HL-60/S4 (cell line): Measurements from ENCODE around the gene ARMC8.

ENCODE experiments used
- in situ Hi-C: fragments of 300-500 bp; cut with MboI; formaldehyde crosslinking; loops from 2 replicates; pipeline ENCODE4 v1.14.3; 2022; ENCODE audit warnings: low sequenced_read_pairs

ARMC8 gene

GRCh38 chr3:138300647-138301046 lies 113.5 kb downstream of the ARMC8 start:
- in situ Hi-C loops, result no loop called here

- in situ Hi-C loops, result no loop called here
Observed at GRCh38 chr3:138303474-138303873, 116.4 kb downstream of the ARMC8 start.

DNA sequence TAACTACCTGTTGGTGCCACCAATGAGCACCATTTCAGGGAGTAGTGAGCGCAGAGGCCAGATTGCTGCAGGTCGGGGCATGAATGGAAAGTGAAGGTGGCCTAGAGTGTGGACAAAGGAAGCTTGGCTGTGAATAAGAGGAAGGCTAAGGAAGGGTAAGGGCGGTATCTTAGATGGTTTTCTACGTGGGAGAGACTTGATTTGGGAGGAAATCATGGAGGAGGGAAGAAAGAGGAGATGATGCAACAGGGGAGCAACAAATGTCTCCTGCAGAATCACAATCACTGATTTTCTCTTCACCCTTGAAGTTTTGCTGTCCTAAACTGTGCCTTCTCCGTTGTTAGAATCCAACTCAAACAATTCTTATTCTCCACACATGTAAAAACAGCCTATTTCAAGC lies 120.8 kb downstream of the ARMC8 start:
- in situ Hi-C loops, result no loop called here

GRCh38 chr3:138308783-138309182 lies 121.7 kb downstream of the ARMC8 start:
- in situ Hi-C loops, result no loop called here

DNA sequence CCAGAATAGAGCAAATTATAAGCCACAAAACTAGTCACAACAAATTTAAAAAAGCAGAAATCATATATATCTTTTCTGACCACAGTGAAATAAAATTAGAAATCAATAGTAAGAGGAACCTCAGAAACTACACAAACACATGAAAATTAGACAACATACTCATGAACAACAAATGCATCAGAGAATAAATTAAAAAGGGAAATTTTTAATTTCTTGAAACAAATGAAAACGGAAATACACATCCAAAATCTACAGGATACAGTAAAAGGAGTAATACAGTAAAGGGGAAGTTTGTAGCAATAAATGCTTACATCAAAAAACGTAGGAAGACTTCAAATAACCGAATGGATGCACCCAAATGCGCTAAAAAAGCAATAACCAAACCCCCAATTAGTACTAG lies 123.4 kb downstream of the ARMC8 start:
- in situ Hi-C loops, result no loop called here

GRCh38 chr3:138314751-138315150 lies 127.7 kb downstream of the ARMC8 start:
- in situ Hi-C loops, result no loop called here

DNA sequence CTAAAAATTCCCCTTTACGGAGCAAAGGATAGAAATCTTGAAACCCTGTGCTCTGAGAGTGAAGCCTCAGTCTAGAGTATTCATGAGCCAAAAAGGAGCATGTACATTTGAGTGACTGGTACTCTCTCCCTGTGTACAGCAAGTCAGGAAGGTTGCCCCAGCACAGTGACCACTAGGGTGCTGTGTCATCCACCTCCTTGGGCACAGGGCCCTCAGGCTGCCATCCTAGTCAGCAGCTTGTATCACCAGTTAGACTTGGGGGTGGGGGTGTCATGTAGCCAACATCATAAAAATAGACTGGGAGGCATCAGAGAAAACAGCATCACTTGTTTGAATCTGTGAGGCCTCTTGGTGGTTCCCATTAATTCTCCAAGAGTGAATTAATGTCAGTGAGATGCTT lies 130.6 kb downstream of the ARMC8 start:
- in situ Hi-C loops, result no loop called here

DNA sequence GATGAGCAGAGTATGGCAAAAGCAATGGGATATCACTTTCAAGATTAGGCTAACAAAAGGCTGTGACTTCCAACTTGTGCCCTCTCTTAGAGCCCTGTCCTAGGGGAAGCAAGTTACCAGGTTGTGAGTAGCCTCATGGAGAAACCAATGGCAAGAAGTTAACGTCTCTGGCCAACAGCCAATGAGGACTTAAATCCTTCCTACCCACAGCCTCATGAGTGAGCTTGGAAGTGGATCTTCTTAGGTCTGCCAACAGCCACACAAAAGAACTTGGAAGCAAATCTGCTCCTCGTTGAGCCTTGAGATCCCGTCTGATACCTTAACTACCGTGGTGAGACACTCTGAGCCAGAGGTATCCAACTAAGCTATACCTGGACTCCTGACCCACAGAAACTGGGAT lies 136.9 kb downstream of the ARMC8 start:
- in situ Hi-C loops, result no loop called here

GRCh38 chr3:138325990-138326389 lies 138.9 kb downstream of the ARMC8 start:
- in situ Hi-C loops, result no loop called here

DNA sequence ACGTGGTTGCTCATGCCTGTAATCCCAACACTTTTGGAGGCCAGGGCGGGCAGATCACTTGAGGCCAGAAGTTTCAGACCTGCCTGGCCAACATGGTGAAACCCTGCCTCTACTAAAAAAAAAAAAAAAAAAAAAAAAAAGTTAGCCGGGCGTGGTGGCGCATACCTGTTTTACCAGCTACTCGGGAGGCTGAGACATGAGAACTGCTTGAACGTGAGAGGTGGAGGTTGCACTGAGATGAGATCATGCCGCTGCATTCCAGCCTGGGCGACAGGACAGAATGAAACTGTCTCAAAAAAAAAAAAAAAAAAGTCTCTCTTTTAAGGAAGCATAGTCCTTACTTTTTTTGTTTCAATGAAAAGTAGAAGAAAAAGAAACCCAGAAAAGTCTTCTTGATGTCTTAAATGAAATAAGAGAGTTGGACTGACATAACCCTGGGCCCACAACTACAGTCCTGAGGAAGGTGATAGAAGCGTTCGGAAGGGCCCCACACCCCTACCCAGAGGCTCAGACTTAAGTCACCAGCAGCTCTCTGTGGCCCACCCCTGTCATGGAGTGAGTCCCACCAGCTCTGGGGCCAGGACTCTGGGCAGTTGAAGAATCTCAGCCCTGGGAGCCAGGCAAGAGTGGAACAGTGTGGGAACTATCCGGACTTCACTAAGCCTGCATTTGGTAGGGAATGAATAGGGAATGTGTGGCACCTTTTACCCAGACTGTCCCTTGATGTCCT lies 139.9 kb downstream of the ARMC8 start:
- in situ Hi-C loops, result no loop called here

DNA sequence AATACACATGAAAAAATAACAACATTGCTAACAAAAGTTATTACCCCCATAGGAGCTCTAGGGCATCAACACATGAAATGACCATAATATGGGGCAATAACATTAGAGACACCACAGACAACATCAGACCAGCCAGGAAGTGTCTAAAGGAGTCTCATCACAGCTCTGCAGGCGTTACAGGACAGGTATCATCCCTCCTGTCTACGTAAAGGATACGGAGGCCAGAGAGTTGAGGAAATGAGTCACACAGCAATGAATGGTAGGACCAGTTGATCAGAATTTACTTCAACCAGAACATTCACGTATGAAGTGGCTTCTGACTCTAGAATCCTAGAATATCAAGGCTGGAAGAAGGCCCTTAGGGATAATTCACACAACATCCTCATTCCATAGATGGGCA lies 140.7 kb downstream of the ARMC8 start:
- in situ Hi-C loops, result no loop called here

- in situ Hi-C loops, result no loop called here
Observed at GRCh38 chr3:138328341-138328740, 141.2 kb downstream of the ARMC8 start.

DNA sequence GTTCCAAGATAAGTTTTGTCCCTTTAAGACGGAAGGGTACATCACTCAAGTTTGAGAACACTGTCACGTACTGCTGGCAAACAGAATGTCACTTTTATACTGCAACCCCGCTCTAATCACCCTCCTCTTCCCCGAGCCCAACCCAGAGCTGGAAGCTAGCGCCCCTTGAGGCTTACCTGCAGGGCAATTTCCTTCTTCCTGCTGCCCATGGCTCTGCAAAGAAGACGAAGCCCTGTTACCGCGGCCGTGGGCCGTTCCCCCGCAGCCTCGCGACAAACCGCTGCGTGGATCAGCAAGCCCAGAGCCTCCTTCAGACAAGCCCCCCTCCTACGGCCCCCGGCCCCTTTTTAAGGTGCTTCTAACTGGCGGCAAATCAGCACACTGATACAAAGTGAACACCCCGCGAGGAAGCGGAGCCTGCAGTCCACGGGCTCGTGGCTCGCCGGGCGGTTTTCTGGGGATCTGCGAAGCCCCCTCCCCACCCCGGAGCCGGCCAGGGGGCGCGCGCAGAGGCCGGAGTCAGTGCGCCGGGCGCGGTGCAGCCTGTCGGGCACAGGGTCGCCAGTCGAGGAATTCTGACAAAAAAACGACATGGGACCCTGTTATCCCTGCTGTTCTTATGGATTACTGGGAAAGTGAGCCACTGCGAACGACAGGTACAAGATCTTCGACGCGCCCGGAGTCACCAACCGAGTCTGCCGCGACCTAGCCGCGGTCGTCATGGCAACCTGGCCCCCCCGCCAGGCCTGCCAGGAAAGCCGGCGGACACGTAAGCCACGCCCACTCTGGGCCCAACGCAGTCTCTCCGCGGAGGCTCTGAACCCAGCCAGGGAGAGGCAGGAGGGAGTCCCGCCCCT lies 142.3 kb downstream of the ARMC8 start, which contains the start of gene NME9:
NME9 (minus strand) TSS at position 725 of the 857 bp plus-strand sequence; CDS start at position 209, 516 bp downstream.
- in situ Hi-C loops, result no loop called here

GRCh38 chr3:138329984-138330293 lies 142.8 kb downstream of the ARMC8 start:
- in situ Hi-C loops, result no loop called here

DNA sequence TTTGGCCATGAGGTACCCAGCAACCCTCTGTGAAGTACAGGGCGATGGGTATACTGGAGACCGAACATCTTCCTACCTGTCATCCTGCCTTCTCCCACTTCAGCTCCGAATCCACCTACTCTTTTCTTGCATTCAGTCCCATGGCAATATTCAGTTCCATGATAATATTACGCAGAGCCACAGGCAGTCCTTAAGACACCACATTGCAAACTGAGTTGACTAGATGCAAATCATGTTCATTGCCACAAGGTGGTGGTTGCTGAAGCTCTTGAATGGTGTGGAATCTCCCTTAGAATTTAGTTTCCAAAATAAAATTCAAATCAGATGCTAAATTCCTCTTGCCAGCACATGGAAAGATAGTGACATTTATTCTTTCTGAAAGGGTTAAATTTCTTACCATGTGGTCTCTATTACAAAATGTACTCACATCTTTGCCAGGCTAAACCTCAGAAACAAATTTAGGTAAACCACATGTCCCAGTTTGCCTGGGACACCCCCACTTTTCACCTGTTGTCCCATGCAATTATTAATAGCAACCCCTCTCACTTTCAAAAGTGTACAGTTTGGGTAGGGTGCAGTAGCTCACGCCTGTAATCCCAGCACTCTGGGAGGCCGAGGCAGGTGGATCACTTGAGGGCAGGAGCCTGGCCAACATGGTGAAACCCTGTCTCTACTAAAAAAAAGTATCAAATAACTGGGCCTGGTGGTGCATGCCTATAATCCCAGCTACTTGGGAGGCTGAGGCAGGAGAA lies 144.2 kb downstream of the ARMC8 start:
- in situ Hi-C loops, result no loop called here

- in situ Hi-C loops, result no loop called here
Observed at GRCh38 chr3:138332472-138333073, 145.5 kb downstream of the ARMC8 start.

DNA sequence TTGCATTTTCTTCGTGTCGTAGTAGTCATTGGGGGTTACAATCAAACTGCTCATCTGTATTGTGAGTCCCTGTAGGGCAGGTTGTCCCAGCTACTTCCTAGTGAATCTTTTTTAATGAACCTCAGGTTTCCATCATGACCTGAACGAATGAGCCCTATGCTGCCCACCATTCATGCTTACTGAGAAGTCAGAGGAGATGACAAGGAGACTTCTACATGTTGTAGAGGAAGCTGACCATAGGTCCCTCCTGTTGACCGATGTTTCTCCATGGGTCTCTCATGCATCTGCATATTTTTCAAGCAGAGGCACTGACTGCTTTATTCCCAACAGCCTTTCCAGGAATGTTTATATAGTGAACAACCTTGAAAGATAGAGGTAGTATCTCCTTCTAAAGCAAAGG lies 147.5 kb downstream of the ARMC8 start:
- in situ Hi-C loops, result no loop called here

DNA sequence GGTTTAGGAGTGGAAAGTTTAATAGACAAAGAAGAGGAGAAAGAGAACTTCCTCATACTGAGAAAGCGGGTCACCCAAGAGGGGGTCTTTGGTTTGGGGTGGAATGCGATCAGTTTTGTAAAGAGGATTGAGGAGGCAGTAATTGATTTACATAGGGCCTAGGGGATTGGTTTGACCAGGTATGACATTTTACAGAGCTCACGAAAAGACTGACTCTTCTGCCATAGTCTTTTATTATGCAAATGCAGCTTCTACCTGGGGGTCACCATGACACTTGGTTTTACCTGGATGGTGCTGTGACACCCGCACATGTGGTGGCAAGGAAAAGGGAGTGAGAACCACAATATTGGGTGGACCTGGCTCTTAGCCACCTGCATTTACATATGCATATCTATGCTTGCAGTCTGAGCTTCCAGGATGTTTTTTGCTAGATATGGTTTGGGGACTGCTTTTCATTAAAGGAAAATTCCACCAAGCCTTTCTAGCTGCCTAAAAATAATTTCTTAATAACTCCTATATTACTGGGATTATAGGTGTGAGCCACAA lies 149.4 kb downstream of the ARMC8 start:
- in situ Hi-C loops, result no loop called here

- in situ Hi-C loops, result no loop called here
Observed at GRCh38 chr3:138338244-138338643, 151.1 kb downstream of the ARMC8 start.

GRCh38 chr3:138338811-138339210 lies 151.7 kb downstream of the ARMC8 start:
- in situ Hi-C loops, result no loop called here

- in situ Hi-C loops, result no loop called here
Observed at GRCh38 chr3:138340511-138340910, 153.4 kb downstream of the ARMC8 start.
